G401.6 (cell line): ENCODE results near the gene PRMT7.

ENCODE experiments used
- FAIRE-seq: peaks from 2 replicates; lab custom pipeline; 2012; peaks lifted over from hg19 to GRCh38; lab: Jason Lieb, UNC

Gene PRMT7

GRCh38 chr16:68396481-68396880 is 85.7 kb downstream of the PRMT7 start:
- no peak for FAIRE-seq

GRCh38 chr16:68397710-68398201 is 86.9 kb downstream of the PRMT7 start:
- FAIRE-seq: no peak

DNA sequence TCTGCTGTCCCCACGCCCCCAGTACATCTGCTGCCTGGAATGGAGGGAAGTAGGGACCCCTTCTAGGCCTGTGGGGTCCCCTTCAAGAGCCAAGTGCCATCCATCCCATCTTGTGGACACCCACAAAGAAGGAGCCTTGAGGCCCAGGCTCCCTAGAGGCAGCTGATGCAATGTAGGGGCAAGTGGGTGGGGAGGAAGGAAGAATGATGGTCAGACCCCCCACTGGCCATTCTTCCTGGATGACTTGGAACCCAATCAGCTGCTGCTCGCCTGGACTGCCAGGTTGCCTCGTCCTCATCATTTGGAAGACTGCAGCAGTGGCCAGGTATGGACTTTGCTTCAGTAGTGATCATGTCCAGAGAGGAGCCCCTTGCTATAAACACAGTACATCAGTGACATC is 88.6 kb downstream of the PRMT7 start:
- no peak for FAIRE-seq

GRCh38 chr16:68400083-68400923 is 89.5 kb downstream of the PRMT7 start:
- no peak for FAIRE-seq

GRCh38 chr16:68400924-68401460 is 90.2 kb downstream of the PRMT7 start:
- no peak for FAIRE-seq

DNA sequence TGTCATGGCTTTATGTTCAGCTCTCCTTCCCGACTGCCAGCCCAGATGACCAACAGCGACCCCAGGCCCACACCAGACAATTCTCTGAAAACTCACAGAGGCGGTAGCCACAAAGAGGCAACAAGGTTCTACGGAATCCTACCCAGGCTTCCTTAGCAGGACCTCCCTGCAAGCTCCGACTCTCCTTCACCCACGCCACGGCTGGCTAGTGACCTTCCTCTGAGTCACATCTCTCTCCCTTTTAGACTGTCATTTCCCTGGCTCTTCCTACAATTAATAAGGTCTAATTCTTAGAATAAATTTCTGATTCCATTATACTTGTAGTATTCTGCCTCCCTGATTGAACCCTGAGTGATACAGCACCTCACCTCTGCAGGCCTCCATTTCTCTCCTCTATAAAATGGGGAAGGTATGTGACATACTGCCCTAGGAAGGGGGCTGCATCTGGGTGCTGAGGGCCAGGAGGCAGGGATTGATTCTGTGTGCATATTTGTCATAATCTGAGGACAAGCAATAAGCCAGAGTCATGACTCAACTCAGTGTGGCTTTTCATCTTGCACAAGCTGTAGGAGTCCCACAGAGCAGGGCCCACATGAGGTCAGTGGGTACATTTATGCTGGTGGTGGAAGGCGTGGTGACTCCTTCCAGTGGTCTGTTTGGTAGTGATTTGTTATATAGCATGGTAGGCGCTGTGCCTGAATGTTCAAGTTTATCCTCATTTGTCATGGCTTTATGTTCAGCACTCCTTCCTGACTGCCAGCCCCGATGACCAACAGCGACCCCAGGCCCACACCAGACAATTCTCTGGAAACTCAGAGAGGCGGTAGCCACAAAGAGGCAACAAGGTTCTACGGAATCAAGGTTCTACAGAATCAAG is 91.3 kb downstream of the PRMT7 start:
- FAIRE-seq: no peak

DNA sequence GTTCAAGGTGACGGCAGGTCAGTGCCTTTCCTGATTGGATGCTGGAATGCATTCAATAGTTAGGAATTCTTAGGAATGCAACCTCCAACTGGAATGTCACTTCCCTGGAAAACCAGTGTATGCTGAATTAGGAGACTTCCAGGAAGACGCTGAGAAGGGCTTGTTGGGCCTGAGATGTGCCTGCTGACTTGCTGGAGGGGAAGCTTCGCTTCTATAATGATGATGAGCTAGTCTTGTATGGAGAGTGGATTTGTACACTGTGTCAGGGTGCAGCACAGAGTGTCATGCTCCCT is 91.9 kb downstream of the PRMT7 start:
- no peak for FAIRE-seq

- no peak for FAIRE-seq
Measured at GRCh38 chr16:68403177-68403576, 92.4 kb downstream of the PRMT7 start.

- no peak for FAIRE-seq
Measured at GRCh38 chr16:68403704-68404103, 92.9 kb downstream of the PRMT7 start.

DNA sequence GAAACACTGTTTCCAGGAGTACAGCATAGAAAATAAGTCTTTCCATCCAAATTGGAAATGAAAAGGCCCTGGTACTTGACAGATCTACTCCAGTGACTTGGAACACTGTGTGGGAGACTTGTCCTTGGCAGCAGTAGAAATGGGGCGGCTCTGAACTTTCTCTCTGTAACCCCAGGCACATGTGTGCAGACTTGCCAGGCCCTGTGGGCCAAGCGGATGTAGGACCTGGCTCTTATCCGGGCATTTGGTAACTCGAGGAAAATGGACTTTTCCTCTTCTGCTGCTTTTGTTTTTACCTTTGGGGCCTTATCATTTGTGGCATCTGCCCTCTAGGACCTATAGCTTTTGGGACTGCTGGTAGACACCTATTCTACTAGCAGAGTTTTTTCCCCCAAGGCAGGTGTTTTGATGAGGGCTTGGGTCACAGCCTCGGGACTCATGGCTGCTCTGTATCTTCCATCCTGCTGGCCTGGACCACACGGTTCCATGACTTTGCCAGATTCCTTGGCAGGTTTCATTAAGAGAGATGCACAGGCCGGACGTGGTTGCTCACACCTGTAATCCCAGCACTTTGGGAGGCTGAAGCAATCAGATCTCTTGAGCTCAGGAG is 94.0 kb downstream of the PRMT7 start:
- no peak for FAIRE-seq

- no peak for FAIRE-seq
Measured at GRCh38 chr16:68406458-68407152, 95.8 kb downstream of the PRMT7 start.
